HepG2 (cell line): Measurements from ENCODE around the gene LEMD2. TPM values are rescaled to one million over a fixed set of nuclear protein-coding genes. Genes with fewer than 3 reads are reported as not detected.

Source experiments
- ELF3 ChIP-seq: IDR thresholded peaks from 2 replicates; pipeline ENCODE4 v1.6.1; 2016; ENCODE audit warnings: missing genetic modification reagents, missing compliant biosample characterization
- HMGXB3 ChIP-seq: sonication (generic); formaldehyde crosslinking; IDR thresholded peaks from 2 replicates; pipeline ENCODE4 v1.4.0; 2020; ENCODE audit warnings: missing genetic modification reagents, borderline replicate concordance
- KDM2A ChIP-seq: sonication (generic); formaldehyde crosslinking; IDR thresholded peaks from 2 replicates; pipeline ENCODE4 v1.4.0; 2020; ENCODE audit warnings: low read depth, missing genetic modification reagents, borderline replicate concordance
- KDM5B ChIP-seq: sonication (generic); formaldehyde crosslinking; IDR thresholded peaks from 2 replicates; pipeline ENCODE4 v1.4.0; 2020; ENCODE audit warnings: missing genetic modification reagents, mild to moderate bottlenecking, borderline replicate concordance
- MBNL3 ChIP-seq: fragments of 250-450 bp; sonication (Bioruptor Pico); conservative IDR thresholded peaks from 2 replicates; pipeline ENCODE4 v1.8.0; 2022; ENCODE audit warnings: mild to moderate bottlenecking, inconsistent platforms
- NFKBIZ ChIP-seq: IDR thresholded peaks from 2 replicates; pipeline ENCODE4 v1.6.1; 2018; ENCODE audit warnings: missing genetic modification reagents, missing compliant biosample characterization
- NR2F6 ChIP-seq, 2 experiments: IDR thresholded peaks; 2 replicates each; pipeline ENCODE4 v1.6.1; 2016; ENCODE audit warnings: antibody characterized with exemption in 1 of 2, mild to moderate bottlenecking in 1 of 2
- PATZ1 ChIP-seq: sonication (generic); formaldehyde crosslinking; IDR thresholded peaks from 2 replicates; pipeline ENCODE4 v1.4.0; 2020; ENCODE audit warnings: missing genetic modification reagents
- POLR2G ChIP-seq: fragments of 200-400 bp; formaldehyde crosslinking; IDR thresholded peaks from 2 replicates; pipeline ENCODE4 v1.6.1; 2018; ENCODE audit warnings: mild to moderate bottlenecking, low read depth, low read length, moderate library complexity
- SP4 ChIP-seq: sonication (generic); formaldehyde crosslinking; IDR thresholded peaks from 2 replicates; pipeline ENCODE4 v1.8.1; 2023; ENCODE audit warnings: mild to moderate bottlenecking, missing genetic modification reagents
- THAP7 ChIP-seq: sonication (generic); formaldehyde crosslinking; IDR thresholded peaks from 2 replicates; pipeline ENCODE4 v1.8.1; 2023; ENCODE audit warnings: mild to moderate bottlenecking, missing genetic modification reagents
- ZFP37 ChIP-seq: sonication (generic); formaldehyde crosslinking; IDR thresholded peaks from 2 replicates; pipeline ENCODE4 v1.4.0; 2020; ENCODE audit warnings: missing genetic modification reagents, borderline replicate concordance
- ZFP62 ChIP-seq: sonication (generic); formaldehyde crosslinking; IDR thresholded peaks from 2 replicates; pipeline ENCODE4 v1.4.0; 2020; ENCODE audit warnings: missing genetic modification reagents
- ZNF251 ChIP-seq: sonication (generic); formaldehyde crosslinking; IDR thresholded peaks from 2 replicates; pipeline ENCODE4 v1.9.0; 2021; ENCODE audit warnings: mild to moderate bottlenecking, missing genetic modification reagents
- ZNF414 ChIP-seq: sonication (generic); formaldehyde crosslinking; IDR thresholded peaks from 2 replicates; pipeline ENCODE4 v1.5.0; 2020; ENCODE audit warnings: missing genetic modification reagents
- polyA plus RNA-seq, 8 experiments: library from polyadenylated mRNA; depleted of rRNA in 3 of 8; stranded (reverse) in 7 of 8; unstranded in 1 of 8; fragments of >200 nt; fragmentation: Illumina TruSeq in 4 of 8; extraction: Trizol in 4 of 8; gene quantifications; 2 replicates each; pipeline versions ENCODE4 v1.2.1 to v1.2.3, GENCODE V29; 2011 to 2016; ENCODE audit warnings: low read depth in 4 of 8, missing spikeins in 1 of 8, mixed read lengths in 1 of 8; ENCODE audit not compliant: insufficient read depth in 1 of 8
- total RNA-seq, 5 experiments: library from RNA; depleted of rRNA; stranded (reverse); fragments of >200 nt; fragmentation: Illumina TruSeq; extraction: Trizol; gene quantifications; 2 replicates each; pipeline ENCODE4 v1.2.3, GENCODE V29; 2016; ENCODE audit warnings: low read depth in 1 of 5
- TF ChIP-seq, protein P1 (sequence below): sonication (generic); formaldehyde crosslinking; IDR thresholded peaks from 2 replicates; pipeline ENCODE4 v1.5.0; 2020; ENCODE audit warnings: missing genetic modification reagents, mild to moderate bottlenecking, borderline replicate concordance
- TF ChIP-seq, protein P2 (sequence below): sonication (generic); formaldehyde crosslinking; IDR thresholded peaks from 2 replicates; pipeline ENCODE4 v1.8.0; 2022; ENCODE audit warnings: missing genetic modification reagents, mild to moderate bottlenecking, moderate library complexity, borderline replicate concordance
- TF ChIP-seq, protein P3 (sequence below): sonication (generic); formaldehyde crosslinking; conservative IDR thresholded peaks from 2 replicates; pipeline ENCODE4 v1.8.1; 2023; ENCODE audit warnings: missing genetic modification reagents

The LEMD2 gene
- total and polyA plus RNA-seq, 2 of the 13 experiments (the other 11 are each of a cell fraction or from before 2014, with no cell fraction given) = 45.2 to 62.9 TPM

DNA sequence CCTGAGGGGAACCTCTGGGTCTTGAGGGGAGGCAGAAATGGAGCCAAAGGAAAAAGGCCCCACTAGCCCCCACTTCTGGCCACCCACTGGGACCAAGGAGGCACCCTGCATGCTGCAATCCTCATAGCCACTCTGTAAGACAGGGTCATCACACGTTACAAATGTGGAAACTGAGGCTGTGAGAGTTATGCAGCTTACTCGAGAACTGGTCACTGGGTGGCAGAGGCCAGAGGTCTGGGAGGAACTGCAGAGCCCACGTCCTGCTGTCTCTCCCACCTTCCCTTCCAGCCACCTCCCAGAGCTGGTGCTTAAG is 18.1 kb downstream of the LEMD2 start (continued):
- TF ChIP-seq PATZ1 = no peak
- TF ChIP-seq NFKBIZ = no peak
- TF ChIP-seq MBNL3 (CRISPR knock-in tag) = no peak
- TF ChIP-seq ZNF414 = no peak
- TF ChIP-seq KDM2A (CRISPR knock-in tag) = peak; percentile 16; the same call in 1 of the 2 replicates
- TF ChIP-seq ZFP37 (CRISPR knock-in tag) = no peak
- no peak for TF ChIP-seq NR2F6 (IDR thresholded peaks at IDR 0.05)
- TF ChIP-seq NR2F6 (CRISPR knock-in tag; IDR thresholded peaks at IDR 0.05) = no peak
- no peak for TF ChIP-seq ZFP62
- no peak for TF ChIP-seq THAP7
- no peak for TF ChIP-seq KDM5B (CRISPR knock-in tag)
- TF ChIP-seq POLR2G = peak; percentile 64; the same call in 1 of the 2 replicates
- no peak for TF ChIP-seq ZNF251 (CRISPR knock-in tag)
- TF ChIP-seq SP4 (CRISPR knock-in tag) = no peak
- TF ChIP-seq, protein P1, sequence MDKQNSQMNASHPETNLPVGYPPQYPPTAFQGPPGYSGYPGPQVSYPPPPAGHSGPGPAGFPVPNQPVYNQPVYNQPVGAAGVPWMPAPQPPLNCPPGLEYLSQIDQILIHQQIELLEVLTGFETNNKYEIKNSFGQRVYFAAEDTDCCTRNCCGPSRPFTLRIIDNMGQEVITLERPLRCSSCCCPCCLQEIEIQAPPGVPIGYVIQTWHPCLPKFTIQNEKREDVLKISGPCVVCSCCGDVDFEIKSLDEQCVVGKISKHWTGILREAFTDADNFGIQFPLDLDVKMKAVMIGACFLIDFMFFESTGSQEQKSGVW = no peak
- TF ChIP-seq, protein P2, sequence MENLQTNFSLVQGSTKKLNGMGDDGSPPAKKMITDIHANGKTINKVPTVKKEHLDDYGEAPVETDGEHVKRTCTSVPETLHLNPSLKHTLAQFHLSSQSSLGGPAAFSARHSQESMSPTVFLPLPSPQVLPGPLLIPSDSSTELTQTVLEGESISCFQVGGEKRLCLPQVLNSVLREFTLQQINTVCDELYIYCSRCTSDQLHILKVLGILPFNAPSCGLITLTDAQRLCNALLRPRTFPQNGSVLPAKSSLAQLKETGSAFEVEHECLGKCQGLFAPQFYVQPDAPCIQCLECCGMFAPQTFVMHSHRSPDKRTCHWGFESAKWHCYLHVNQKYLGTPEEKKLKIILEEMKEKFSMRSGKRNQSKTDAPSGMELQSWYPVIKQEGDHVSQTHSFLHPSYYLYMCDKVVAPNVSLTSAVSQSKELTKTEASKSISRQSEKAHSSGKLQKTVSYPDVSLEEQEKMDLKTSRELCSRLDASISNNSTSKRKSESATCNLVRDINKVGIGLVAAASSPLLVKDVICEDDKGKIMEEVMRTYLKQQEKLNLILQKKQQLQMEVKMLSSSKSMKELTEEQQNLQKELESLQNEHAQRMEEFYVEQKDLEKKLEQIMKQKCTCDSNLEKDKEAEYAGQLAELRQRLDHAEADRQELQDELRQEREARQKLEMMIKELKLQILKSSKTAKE = no peak
- no peak for TF ChIP-seq ELF3 (CRISPR knock-in tag)
- TF ChIP-seq, protein P3, sequence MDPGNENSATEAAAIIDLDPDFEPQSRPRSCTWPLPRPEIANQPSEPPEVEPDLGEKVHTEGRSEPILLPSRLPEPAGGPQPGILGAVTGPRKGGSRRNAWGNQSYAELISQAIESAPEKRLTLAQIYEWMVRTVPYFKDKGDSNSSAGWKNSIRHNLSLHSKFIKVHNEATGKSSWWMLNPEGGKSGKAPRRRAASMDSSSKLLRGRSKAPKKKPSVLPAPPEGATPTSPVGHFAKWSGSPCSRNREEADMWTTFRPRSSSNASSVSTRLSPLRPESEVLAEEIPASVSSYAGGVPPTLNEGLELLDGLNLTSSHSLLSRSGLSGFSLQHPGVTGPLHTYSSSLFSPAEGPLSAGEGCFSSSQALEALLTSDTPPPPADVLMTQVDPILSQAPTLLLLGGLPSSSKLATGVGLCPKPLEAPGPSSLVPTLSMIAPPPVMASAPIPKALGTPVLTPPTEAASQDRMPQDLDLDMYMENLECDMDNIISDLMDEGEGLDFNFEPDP = no peak
- no peak for TF ChIP-seq HMGXB3 (CRISPR knock-in tag)
